DOHH2 (cell line): ENCODE data around the gene MSRB3.

ENCODE experiments used
- H3F3A ChIP-seq: fragments of 200-600 bp; sonication (generic), shearing (Covaris generic); 2 replicates; pipeline ENCODE4 v1.6.0; 2016; ENCODE audit warnings: antibody characterized with exemption, mild to moderate bottlenecking; ENCODE audit not compliant: control insufficient read depth, insufficient read depth
- H3K27ac ChIP-seq: fragments of 200-600 bp; sonication (generic); 2 replicates; pipeline ENCODE4 v1.5.1; 2014; ENCODE audit warnings: low read depth, mild to moderate bottlenecking, low read length, moderate library complexity
- H3K27me3 ChIP-seq: fragments of 200-600 bp; sonication (generic); 2 replicates; pipeline ENCODE4 v1.6.1; 2014; ENCODE audit warnings: mild to moderate bottlenecking, low read length, mixed read lengths; ENCODE audit not compliant: control insufficient read depth
- H3K36me3 ChIP-seq: fragments of 200-600 bp; sonication (generic); 2 replicates; pipeline ENCODE4 v1.6.1; 2014; ENCODE audit warnings: mild to moderate bottlenecking, low read length, moderate library complexity, mixed read lengths; ENCODE audit not compliant: control insufficient read depth
- H3K4me1 ChIP-seq: fragments of 200-600 bp; sonication (generic); 2 replicates; pipeline ENCODE4 v1.6.1; 2014; ENCODE audit warnings: mild to moderate bottlenecking, low read length, mixed read lengths; ENCODE audit not compliant: control insufficient read depth
- H3K4me2 ChIP-seq: fragments of 200-600 bp; sonication (generic); 2 replicates; pipeline ENCODE4 v1.6.0; 2014; ENCODE audit warnings: mild to moderate bottlenecking, low read length, moderate library complexity
- H3K4me3 ChIP-seq: fragments of 200-600 bp; sonication (generic); 2 replicates; pipeline ENCODE4 v1.5.1; 2014; ENCODE audit warnings: mild to moderate bottlenecking, low read length, mixed read lengths
- H3K79me2 ChIP-seq: fragments of 200-600 bp; sonication (generic); 2 replicates; pipeline ENCODE4 v1.6.1; 2014; ENCODE audit warnings: mild to moderate bottlenecking, low read length, mixed read lengths; ENCODE audit not compliant: control insufficient read depth
- H3K9me2 ChIP-seq: fragments of 200-600 bp; sonication (generic); replicated peaks from 2 replicates; pipeline ENCODE4 v1.6.1; 2014; ENCODE audit warnings: mild to moderate bottlenecking, low read length, mixed read lengths; ENCODE audit not compliant: control insufficient read depth
- H3K9me3 ChIP-seq: fragments of 200-600 bp; sonication (generic); 2 replicates; pipeline ENCODE4 v1.6.1; 2014; ENCODE audit warnings: antibody characterized with exemption, low read length, mixed read lengths; ENCODE audit not compliant: control insufficient read depth, insufficient read depth
- H4K20me1 ChIP-seq: fragments of 200-600 bp; sonication (generic); 2 replicates; pipeline ENCODE4 v1.6.0; 2014; ENCODE audit warnings: low read depth, mild to moderate bottlenecking, antibody characterized with exemption, low read length, moderate library complexity; ENCODE audit not compliant: control insufficient read depth, insufficient read depth
- CTCF ChIP-seq: fragments of 200-600 bp; sonication (generic); IDR thresholded peaks from one replicate; pipeline ENCODE4 v1.5.1; 2014; ENCODE audit warnings: antibody characterized with exemption, mild to moderate bottlenecking, low read depth, low read length; ENCODE audit not compliant: poor library complexity, severe bottlenecking
- EZH2phosphoT487 ChIP-seq: fragments of 200-600 bp; sonication (generic); IDR thresholded peaks from 2 replicates; pipeline ENCODE4 v1.6.1; 2017; ENCODE audit warnings: borderline replicate concordance, mild to moderate bottlenecking, antibody characterized with exemption, low read length, moderate library complexity, mixed read lengths

MSRB3 gene

GRCh38 chr12:65504417-65504816, 225.9 kb downstream of the MSRB3 start:
- Histone ChIP-seq H3K4me2 (no peak overlapping the region), H3K36me3 (no peaks in the 10 kb centered on the region), H3F3A (no peaks in the 10 kb centered on the region), H4K20me1 (no peaks in the 10 kb centered on the region), H3K9me2 (no peaks in the 10 kb centered on the region), H3K4me1 (no peaks in the 10 kb centered on the region), H3K4me3 (no peak overlapping the region), H3K27ac (no peak overlapping the region), H3K79me2 (no peaks in the 10 kb centered on the region), H3K9me3 (no peaks in the 10 kb centered on the region), H3K27me3 (no peaks in the 10 kb centered on the region)
- TF ChIP-seq EZH2phosphoT487, result no peak
- TF ChIP-seq CTCF, result no peak

- Histone ChIP-seq H4K20me1 (no peaks in the 10 kb centered on the region), H3K27me3 (no peaks in the 10 kb centered on the region), H3K9me2 (no peaks in the 10 kb centered on the region), H3K9me3 (no peaks in the 10 kb centered on the region), H3F3A (no peaks in the 10 kb centered on the region), H3K4me2 (no peak overlapping the region), H3K36me3 (no peaks in the 10 kb centered on the region), H3K4me1 (no peaks in the 10 kb centered on the region), H3K4me3 (no peak overlapping the region), H3K79me2 (no peaks in the 10 kb centered on the region), H3K27ac (no peak overlapping the region)
- TF ChIP-seq EZH2phosphoT487 (no peak), CTCF (no peak)
Observed at GRCh38 chr12:65505386-65506121, 227.1 kb downstream of the MSRB3 start.

- Histone ChIP-seq H3K4me2 (no peak overlapping the region), H3K4me1 (no peaks in the 10 kb centered on the region), H3K27me3 (no peaks in the 10 kb centered on the region), H4K20me1 (no peaks in the 10 kb centered on the region), H3K36me3 (no peaks in the 10 kb centered on the region), H3F3A (no peaks in the 10 kb centered on the region), H3K9me3 (no peaks in the 10 kb centered on the region), H3K4me3 (no peak overlapping the region), H3K9me2 (no peaks in the 10 kb centered on the region), H3K79me2 (no peaks in the 10 kb centered on the region), H3K27ac (no peak overlapping the region)
- TF ChIP-seq CTCF, result no peak
- TF ChIP-seq EZH2phosphoT487, result no peak
Observed at GRCh38 chr12:65508276-65509035, 230.0 kb downstream of the MSRB3 start.
